Skeletal muscle tissue (tissue), 4 donors: ENCODE data around the gene SKIC2. TPM values are rescaled to one million over a fixed set of nuclear protein-coding genes. Genes with fewer than 3 reads are reported as not detected.
"Not testable (repeated sequence)": the region's sequence is repeated elsewhere in the genome, so short reads cannot be mapped to it uniquely, and the experiment has no call there.

ENCODE experiments used
- H3K27ac ChIP-seq: one replicate; pipeline ENCODE4 v1.7.0; 2013; ENCODE audit warnings: mild to moderate bottlenecking, low read depth, low read length, inconsistent platforms
- H3K27me3 ChIP-seq, 3 donors: one replicate each; pipeline ENCODE4 v1.7.0; 2013; ENCODE audit warnings: low read length in 3 of 3; ENCODE audit not compliant: control insufficient read depth in 3 of 3, insufficient read depth in 3 of 3
- H3K36me3 ChIP-seq, 3 donors: one replicate each; pipeline ENCODE4 v1.7.0; 2013; ENCODE audit warnings: low read length in 3 of 3; ENCODE audit not compliant: control insufficient read depth in 3 of 3, insufficient read depth in 3 of 3
- H3K4me1 ChIP-seq, 3 donors: one replicate each; pipeline ENCODE4 v1.7.0; 2013; ENCODE audit warnings: low read length in 3 of 3, mild to moderate bottlenecking in 3 of 3; ENCODE audit not compliant: control insufficient read depth in 3 of 3, insufficient read depth in 3 of 3
- H3K4me3 ChIP-seq, 3 donors: one replicate each; pipeline ENCODE4 v1.7.0; 2013; ENCODE audit warnings: low read length in 3 of 3
- H3K9ac ChIP-seq, 3 donors: one replicate each; pipeline ENCODE4 v1.7.0; 2013; ENCODE audit warnings: low read length in 3 of 3, mild to moderate bottlenecking in 3 of 3, moderate library complexity in 2 of 3, low read depth in 1 of 3
- H3K9me3 ChIP-seq, 3 donors: one replicate each; pipeline ENCODE4 v1.7.0; 2013; ENCODE audit warnings: low read length in 3 of 3; ENCODE audit not compliant: control insufficient read depth in 3 of 3
- total RNA-seq: library from RNA; depleted of rRNA; stranded (reverse); fragments of >200 nt; gene quantifications from one replicate; pipeline ENCODE4 v1.2.3, GENCODE V29; 2014
- donor health status: Osteomylitis.

The SKIC2 gene
- total RNA-seq, 1 donor from 2014 or later = 25.1 TPM

DNA sequence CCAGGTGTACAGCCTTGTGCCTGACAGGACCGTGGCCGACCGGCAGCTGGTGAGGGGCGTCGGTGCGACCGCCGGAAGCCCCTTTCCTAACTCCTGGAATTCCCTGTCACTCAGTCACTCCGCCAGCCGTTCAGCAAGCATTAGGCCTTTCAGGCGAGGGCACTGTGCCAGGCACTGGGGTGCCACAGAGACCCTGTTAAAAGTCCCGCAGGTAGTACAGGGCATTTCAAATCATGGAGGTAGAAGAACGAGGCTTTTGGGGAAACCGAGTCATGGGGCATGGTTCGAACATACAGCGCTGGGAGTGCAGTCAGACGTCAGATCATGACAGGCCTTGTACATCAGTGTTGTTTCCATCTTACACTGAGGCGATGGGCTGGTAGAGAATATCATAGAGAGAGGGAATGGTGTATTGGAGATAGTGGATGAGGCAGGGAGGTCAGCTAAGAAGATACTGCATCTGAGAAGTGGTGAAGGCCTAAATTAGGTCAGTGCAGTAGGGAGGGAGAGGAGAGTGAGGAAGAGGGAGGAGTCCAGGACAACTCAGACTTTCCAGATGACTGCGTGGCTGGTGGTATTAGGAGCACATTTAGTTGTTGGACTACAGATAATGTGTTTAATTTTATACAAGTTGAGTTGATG, 13.9 kb downstream of the SKIC2 start:
- Histone ChIP-seq H3K27ac (peak overlapping the region; percentile 97), H3K9me3 (no peaks in the 10 kb centered on the region), H3K4me1 (peaks cover 28 to 37% (median 32%) of the 10 kb centered on the region in 3 donors), H3K9ac (peak overlapping the region; percentile 84 to 93 (median 92)), H3K36me3 (peaks cover 24 to 26% (median 26%) of the 10 kb centered on the region in 3 donors), H3K4me3 (peak overlapping the region; percentile 81 to 99 (median 96)), H3K27me3 (no peaks in the 10 kb centered on the region)

DNA sequence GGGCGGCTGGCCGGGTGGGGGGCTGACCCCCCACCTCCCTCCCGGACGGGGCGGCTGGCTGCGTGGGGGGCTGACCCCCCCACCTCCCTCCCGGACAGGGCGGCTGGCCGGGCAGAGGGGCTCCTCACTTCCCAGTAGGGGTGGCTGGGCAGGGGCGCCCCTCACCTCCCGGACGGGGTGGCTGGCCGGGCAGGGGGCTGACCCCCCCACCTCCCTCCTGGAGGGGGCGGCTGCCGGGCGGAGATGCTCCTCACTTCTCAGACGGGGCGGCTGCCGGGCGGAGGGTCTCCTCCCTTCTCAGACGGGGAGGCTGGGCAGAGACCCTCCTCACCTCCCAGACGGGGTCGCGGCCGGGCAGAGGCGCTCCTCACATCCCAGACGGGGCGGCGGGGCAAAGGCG, 17.1 kb downstream of the SKIC2 start:
- not testable (repeated sequence) for H3K4me3 ChIP-seq, H3K27me3 ChIP-seq, H3K27ac ChIP-seq, H3K9ac ChIP-seq, H3K9me3 ChIP-seq
- Histone ChIP-seq H3K4me1 (peaks cover 16 to 24% (median 20%) of the 10 kb centered on the region in 3 donors), H3K36me3 (peaks cover 6 to 11% (median 10%) of the 10 kb centered on the region in 3 donors)

DNA sequence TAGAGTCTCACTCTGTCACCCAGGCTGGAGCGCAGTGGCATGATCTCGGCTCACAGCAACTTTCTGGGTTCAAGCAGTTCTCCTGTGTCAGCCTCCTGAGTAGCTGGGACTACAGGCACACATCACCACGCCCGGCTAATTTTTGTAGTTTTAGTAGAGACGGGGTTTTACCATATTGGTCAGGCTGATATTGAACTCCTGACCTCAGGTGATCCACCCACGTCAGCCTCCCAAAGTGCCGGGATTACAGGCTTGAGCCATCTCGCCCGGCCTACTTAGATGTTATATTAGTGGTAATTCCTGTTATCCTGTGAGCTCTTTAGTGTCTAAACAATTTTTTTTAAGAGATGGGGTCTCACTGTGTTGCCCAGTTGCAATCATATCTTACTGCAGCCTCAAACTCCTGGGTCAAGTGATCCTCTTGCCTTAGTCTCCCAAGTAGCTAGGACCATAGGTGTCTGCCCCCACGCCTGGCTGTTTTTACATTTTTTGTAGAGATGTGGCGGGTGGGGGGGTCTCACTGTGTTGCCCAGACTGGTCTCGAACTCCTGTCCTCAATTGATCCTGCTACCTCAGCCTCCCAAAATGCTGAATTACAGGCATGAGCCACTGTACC, 18.9 kb downstream of the SKIC2 start:
- Histone ChIP-seq H3K4me3 (no peak overlapping the region), H3K36me3 (peaks cover 6 to 11% (median 10%) of the 10 kb centered on the region in 3 donors), H3K9ac (no peak overlapping the region), H3K4me1 (peaks cover 5 to 9% (median 7%) of the 10 kb centered on the region in 3 donors), H3K27me3 (no peaks in the 10 kb centered on the region), H3K27ac (no peak overlapping the region), H3K9me3 (no peaks in the 10 kb centered on the region)

DNA sequence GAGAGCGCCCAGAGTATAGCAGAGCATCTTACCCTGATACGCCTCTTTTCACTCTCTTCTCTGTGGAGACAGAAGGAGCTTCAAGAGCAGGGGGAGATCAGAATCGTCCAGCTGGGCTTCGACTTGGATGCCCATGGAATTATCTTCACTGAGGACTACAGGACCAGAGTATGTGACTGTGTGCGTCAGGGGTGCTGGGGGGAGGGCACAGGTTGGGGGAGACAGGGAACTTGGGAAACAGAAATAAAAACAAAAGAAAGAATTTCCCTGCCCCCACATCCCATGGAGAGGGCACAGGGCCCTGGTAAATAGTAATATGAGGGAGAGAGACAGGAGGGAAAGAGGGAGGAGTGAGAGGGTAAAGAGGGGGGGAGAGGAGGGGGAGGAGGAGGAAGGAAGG, 19.9 kb downstream of the SKIC2 start:
- H3K27ac ChIP-seq = no peak overlapping the region
- no peaks in the 10 kb centered on the region for H3K4me1 ChIP-seq
- H3K9ac ChIP-seq = no peak overlapping the region
- no peaks in the 10 kb centered on the region for H3K27me3 ChIP-seq
- H3K36me3 ChIP-seq = peaks cover 6 to 11% (median 10%) of the 10 kb centered on the region in 3 donors
- no peaks in the 10 kb centered on the region for H3K9me3 ChIP-seq
- no peak overlapping the region for H3K4me3 ChIP-seq

DNA sequence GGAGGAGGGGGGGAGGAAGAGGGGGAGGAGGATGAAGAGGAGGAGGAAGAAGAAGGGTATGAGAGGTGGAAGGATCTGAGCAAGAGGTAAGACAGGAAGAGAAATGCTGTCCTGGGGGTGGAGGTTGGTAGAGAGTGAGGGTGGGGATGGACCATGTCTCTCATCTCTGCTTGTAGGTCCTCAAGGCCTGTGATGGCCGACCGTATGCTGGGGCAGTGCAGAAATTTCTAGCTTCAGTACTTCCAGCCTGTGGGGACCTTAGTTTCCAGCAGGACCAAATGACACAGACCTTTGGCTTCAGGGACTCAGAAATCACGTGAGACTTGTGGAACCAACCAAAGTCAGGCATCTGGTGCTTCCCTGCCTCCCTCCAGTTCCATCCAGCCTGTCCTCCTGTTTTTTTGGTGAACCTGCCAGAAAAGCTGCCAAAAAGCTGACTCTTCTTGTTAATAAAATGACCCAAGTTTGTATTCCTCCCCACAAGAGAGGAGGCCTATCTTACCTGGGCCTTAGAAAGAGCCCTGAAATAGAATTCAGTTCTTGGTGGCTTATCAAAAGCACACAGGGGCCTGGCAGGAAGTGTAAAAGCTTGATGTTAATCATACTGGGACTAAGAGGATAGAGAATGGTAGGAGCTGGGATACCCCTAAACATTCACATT, 20.4 kb downstream of the SKIC2 start:
- no peak overlapping the region for H3K4me3 ChIP-seq
- no peaks in the 10 kb centered on the region for H3K27me3 ChIP-seq
- H3K4me1 ChIP-seq = no peaks in the 10 kb centered on the region
- no peak overlapping the region for H3K9ac ChIP-seq
- H3K27ac ChIP-seq = no peak overlapping the region
- H3K36me3 ChIP-seq = peaks cover 6 to 11% (median 10%) of the 10 kb centered on the region in 3 donors
- no peaks in the 10 kb centered on the region for H3K9me3 ChIP-seq

DNA sequence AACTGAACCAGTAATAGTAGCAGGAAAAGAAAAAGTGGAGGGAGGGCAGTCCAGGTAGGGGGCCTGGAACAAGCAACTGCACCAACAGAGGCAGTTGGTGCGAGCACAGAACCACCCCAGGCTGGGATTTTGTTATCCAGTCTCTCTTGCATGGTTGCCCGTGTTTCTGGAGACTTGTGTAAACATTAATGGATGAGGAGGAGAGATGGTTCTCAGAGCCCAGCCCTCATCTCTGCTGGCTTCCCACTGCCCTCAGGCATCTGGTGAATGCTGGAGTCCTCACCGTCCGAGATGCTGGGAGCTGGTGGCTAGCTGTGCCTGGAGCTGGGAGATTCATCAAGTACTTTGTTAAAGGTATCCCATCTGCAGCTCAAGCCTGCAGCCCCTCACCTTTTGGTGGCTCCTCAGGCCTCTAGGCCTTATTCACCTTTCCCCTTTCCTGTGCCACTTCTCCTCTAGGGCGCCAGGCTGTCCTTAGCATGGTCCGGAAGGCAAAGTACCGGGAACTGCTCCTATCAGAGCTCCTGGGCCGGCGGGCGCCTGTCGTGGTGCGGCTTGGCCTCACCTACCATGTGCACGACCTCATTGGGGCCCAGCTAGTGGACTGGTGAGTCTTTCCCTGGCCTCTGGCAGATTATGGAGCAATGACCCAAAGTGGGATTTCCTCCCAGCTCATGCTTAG, 21.4 kb downstream of the SKIC2 start:
- not testable (repeated sequence) for H3K4me1 ChIP-seq, H3K27me3 ChIP-seq, H3K9me3 ChIP-seq, H3K27ac ChIP-seq, H3K9ac ChIP-seq, H3K4me3 ChIP-seq
- H3K36me3 ChIP-seq = peaks cover 6 to 11% (median 10%) of the 10 kb centered on the region in 3 donors

DNA sequence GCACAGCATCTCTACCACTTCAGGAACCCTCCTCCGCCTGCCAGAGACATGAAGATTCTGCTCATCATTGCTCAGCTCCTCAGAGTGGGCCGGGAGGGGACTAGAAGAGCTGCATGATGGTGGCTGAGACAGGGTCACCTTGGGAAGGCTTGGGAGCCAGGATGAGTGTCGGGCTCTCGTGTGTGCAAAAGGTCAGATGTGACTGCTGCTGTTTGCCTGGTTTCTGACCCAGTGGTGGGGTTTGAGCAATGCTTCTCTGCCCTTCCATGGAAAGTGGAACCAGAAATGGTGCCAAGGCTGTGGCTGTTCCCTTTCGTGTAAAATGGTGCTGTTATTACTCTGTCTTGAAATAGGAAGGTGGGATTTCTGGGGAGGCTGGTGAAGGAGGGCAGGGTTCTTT, 22.0 kb downstream of the SKIC2 start:
- not testable (repeated sequence) for H3K4me1 ChIP-seq, H3K9me3 ChIP-seq, H3K27ac ChIP-seq, H3K9ac ChIP-seq, H3K27me3 ChIP-seq, H3K4me3 ChIP-seq
- H3K36me3 ChIP-seq = peaks cover 6 to 11% (median 10%) of the 10 kb centered on the region in 3 donors

DNA sequence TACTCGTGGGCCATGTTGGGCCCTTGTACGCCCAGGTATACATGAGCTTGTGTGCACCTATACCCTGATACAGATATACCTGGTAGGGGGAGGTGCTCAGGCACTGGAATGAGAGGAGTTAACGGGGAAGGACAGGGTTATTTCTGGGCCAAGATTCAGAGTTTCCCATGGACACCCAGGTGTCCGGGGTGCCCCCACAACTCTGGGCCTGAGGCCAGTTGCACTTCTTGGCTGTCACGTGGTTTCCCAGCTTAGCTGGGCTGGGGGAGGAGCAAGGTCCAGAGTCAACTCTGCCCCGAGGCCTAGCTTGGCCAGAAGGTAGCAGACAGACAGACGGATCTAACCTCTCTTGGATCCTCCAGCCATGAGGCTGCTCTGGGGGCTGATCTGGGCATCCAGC, 22.8 kb downstream of the SKIC2 start, which contains the start of gene C4A:
C4A (plus strand) TSS at position 314 of the 400 bp plus-strand sequence; CDS start at position 365, 51 bp downstream.
- not testable (repeated sequence) for H3K27ac ChIP-seq, H3K9me3 ChIP-seq, H3K4me3 ChIP-seq, H3K4me1 ChIP-seq, H3K9ac ChIP-seq, H3K27me3 ChIP-seq
- H3K36me3 ChIP-seq = peaks cover 6 to 11% (median 10%) of the 10 kb centered on the region in 3 donors

DNA sequence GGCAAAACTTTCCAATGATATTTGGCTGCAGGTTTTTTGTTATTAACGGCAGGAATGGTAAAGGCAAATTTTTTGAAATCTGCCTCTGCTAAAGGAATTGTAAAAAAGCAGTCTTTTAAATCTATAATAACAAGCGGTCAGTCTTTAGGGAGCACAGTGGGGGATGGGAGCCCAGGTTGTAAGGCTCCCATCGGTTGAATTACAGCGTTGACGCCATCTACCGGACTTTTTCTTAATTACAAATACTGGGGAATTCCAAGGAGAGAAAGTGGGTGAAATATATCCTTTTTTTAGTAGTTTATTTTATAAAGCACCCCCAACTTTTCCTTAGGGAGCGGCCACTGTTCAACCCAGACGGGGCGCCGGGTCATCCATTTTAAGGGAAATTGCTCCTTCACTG, 30.4 kb downstream of the SKIC2 start:
- not testable (repeated sequence) for H3K4me3 ChIP-seq, H3K4me1 ChIP-seq, H3K27ac ChIP-seq, H3K9me3 ChIP-seq, H3K27me3 ChIP-seq, H3K36me3 ChIP-seq, H3K9ac ChIP-seq

DNA sequence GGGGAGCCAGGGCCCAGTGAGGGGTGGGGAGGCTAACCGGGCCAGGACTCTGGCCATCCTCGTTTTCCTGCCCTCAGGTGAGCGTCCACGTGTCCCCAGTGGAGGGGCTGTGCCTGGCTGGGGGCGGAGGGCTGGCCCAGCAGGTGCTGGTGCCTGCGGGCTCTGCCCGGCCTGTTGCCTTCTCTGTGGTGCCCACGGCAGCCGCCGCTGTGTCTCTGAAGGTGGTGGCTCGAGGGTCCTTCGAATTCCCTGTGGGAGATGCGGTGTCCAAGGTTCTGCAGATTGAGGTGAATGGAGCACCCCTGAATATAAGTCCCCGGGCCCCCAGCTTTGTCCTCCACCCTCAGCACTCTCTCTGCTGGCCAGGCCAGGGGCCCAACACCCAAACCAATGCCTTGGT, 35.4 kb downstream of the SKIC2 start:
- H3K9ac ChIP-seq, H3K4me1 ChIP-seq, H3K36me3 ChIP-seq, H3K27me3 ChIP-seq, H3K9me3 ChIP-seq, H3K4me3 ChIP-seq, H3K27ac ChIP-seq: not testable (repeated sequence)
